Loucy (cell line): Measurements from ENCODE around the gene TMEM19.
"Not testable (repeated sequence)": the region's sequence is repeated elsewhere in the genome, so short reads cannot be mapped to it uniquely, and the experiment has no call there.

Experiments
- H2AFZ ChIP-seq: fragments of 200-600 bp; sonication (generic); 2 replicates; pipeline ENCODE4 v1.6.0; 2016; ENCODE audit warnings: antibody characterized with exemption, mild to moderate bottlenecking, low read length, moderate library complexity
- H3F3A ChIP-seq: fragments of 200-600 bp; 2 replicates; pipeline ENCODE4 v1.6.0; 2016; ENCODE audit warnings: antibody characterized with exemption, low read depth, mild to moderate bottlenecking
- H3K27me3 ChIP-seq: fragments of 200-600 bp; sonication (generic); 2 replicates; pipeline ENCODE4 v1.6.1; 2014; ENCODE audit warnings: low read length, mild to moderate bottlenecking; ENCODE audit not compliant: insufficient read depth, poor library complexity, severe bottlenecking
- H3K36me3 ChIP-seq: fragments of 200-600 bp; sonication (generic); 2 replicates; pipeline ENCODE4 v1.6.1; 2016; ENCODE audit warnings: low read length; ENCODE audit not compliant: insufficient read depth
- H3K4me1 ChIP-seq: fragments of 200-600 bp; sonication (generic); 2 replicates; pipeline ENCODE4 v1.5.1; 2014; ENCODE audit warnings: low read length, mild to moderate bottlenecking; ENCODE audit not compliant: insufficient read depth, poor library complexity, severe bottlenecking
- H3K4me2 ChIP-seq: fragments of 200-600 bp; sonication (generic); 2 replicates; pipeline ENCODE4 v1.6.0; 2014; ENCODE audit warnings: antibody characterized with exemption, low read length, low read depth, mild to moderate bottlenecking; ENCODE audit not compliant: poor library complexity, severe bottlenecking
- H3K4me3 ChIP-seq: fragments of 200-600 bp; sonication (generic); 2 replicates; pipeline ENCODE4 v1.5.1; 2014; ENCODE audit warnings: low read length, mild to moderate bottlenecking, mixed read lengths; ENCODE audit not compliant: poor library complexity, severe bottlenecking
- H3K79me2 ChIP-seq: fragments of 200-600 bp; sonication (generic); 2 replicates; pipeline ENCODE4 v1.6.1; 2014; ENCODE audit warnings: low read length; ENCODE audit not compliant: insufficient read depth
- H3K9ac ChIP-seq: fragments of 200-600 bp; sonication (generic); 2 replicates; pipeline ENCODE4 v1.6.0; 2014; ENCODE audit warnings: mild to moderate bottlenecking, low read depth, low read length, moderate library complexity; ENCODE audit not compliant: poor library complexity, severe bottlenecking
- H3K9me2 ChIP-seq: fragments of 200-600 bp; sonication (generic); replicated peaks from 2 replicates; pipeline ENCODE4 v1.6.1; 2016; ENCODE audit warnings: low read depth, low read length, mixed read lengths
- H3K9me3 ChIP-seq: fragments of 200-600 bp; sonication (generic); 2 replicates; pipeline ENCODE4 v1.6.1; 2014; ENCODE audit warnings: mild to moderate bottlenecking, antibody characterized with exemption, low read length, low read depth; ENCODE audit not compliant: insufficient read depth
- H4K20me1 ChIP-seq: fragments of 200-600 bp; sonication (generic); 2 replicates; pipeline ENCODE4 v1.6.0; 2014; ENCODE audit warnings: antibody characterized with exemption, low read length, mild to moderate bottlenecking; ENCODE audit not compliant: insufficient read depth, poor library complexity, severe bottlenecking
- CTCF ChIP-seq: fragments of 200-600 bp; sonication (generic); conservative IDR thresholded peaks from 2 replicates; pipeline ENCODE4 v1.5.1; 2014; ENCODE audit warnings: mild to moderate bottlenecking, antibody characterized with exemption, low read length
- EZH2phosphoT487 ChIP-seq: fragments of 200-600 bp; IDR thresholded peaks from 2 replicates; pipeline ENCODE4 v1.6.1; 2018; ENCODE audit warnings: antibody characterized with exemption, mild to moderate bottlenecking, moderate library complexity, borderline replicate concordance

TMEM19 gene

GRCh38 chr12:71693126-71693525, 7.2 kb downstream of the TMEM19 start:
- Histone ChIP-seq H3K4me1 (peaks cover 41% of the 10 kb centered on the region), H3K79me2 (peaks cover 13% of the 10 kb centered on the region), H3K27me3 (no peaks in the 10 kb centered on the region), H3F3A (no peaks in the 10 kb centered on the region), H3K9me2 (no peaks in the 10 kb centered on the region), H4K20me1 (no peaks in the 10 kb centered on the region), H3K36me3 (peaks cover 14% of the 10 kb centered on the region), H3K4me2 (peak overlapping the region; percentile 1), H3K9ac (no peak overlapping the region), H3K4me3 (no peak overlapping the region), H2AFZ (no peak overlapping the region), H3K9me3 (no peaks in the 10 kb centered on the region)
- TF ChIP-seq EZH2phosphoT487, result no peak
- TF ChIP-seq CTCF, result no peak

- not testable (repeated sequence) for H2AFZ ChIP-seq, H3K4me3 ChIP-seq, H3F3A ChIP-seq, H3K79me2 ChIP-seq, H3K9me3 ChIP-seq, H4K20me1 ChIP-seq, H3K9ac ChIP-seq, H3K27me3 ChIP-seq, H3K9me2 ChIP-seq
- Histone ChIP-seq H3K36me3 (peaks cover 18% of the 10 kb centered on the region), H3K4me2 (peak overlapping the region; percentile 1), H3K4me1 (peaks cover 37% of the 10 kb centered on the region)
Measured at GRCh38 chr12:71693651-71694050, 7.8 kb downstream of the TMEM19 start.

- Histone ChIP-seq H3K4me3 (no peak overlapping the region), H3K79me2 (0 out of 2 replicates have a peak, but pooled peaks cover 1% of the 10 kb centered on the region), H3K9me3 (no peaks in the 10 kb centered on the region), H3K9ac (no peak overlapping the region), H3K36me3 (peaks cover 24% of the 10 kb centered on the region), H2AFZ (no peak overlapping the region), H3K4me1 (peaks cover 31% of the 10 kb centered on the region), H3K4me2 (peak overlapping the region; percentile 28), H3K9me2 (no peaks in the 10 kb centered on the region), H4K20me1 (no peaks in the 10 kb centered on the region), H3F3A (no peaks in the 10 kb centered on the region), H3K27me3 (no peaks in the 10 kb centered on the region)
- TF ChIP-seq EZH2phosphoT487 (no peak), CTCF (no peak)
Measured at GRCh38 chr12:71694099-71694820, 8.4 kb downstream of the TMEM19 start.

- H3F3A ChIP-seq, result no peaks in the 10 kb centered on the region
- no peak overlapping the region for H3K4me3 ChIP-seq
- TF ChIP-seq EZH2phosphoT487, result no peak
- no peak for TF ChIP-seq CTCF
- no peak overlapping the region for H2AFZ ChIP-seq
- peaks cover 20% of the 10 kb centered on the region for H3K4me1 ChIP-seq
- H3K9me3 ChIP-seq, result no peaks in the 10 kb centered on the region
- no peaks in the 10 kb centered on the region for H3K9me2 ChIP-seq
- no peak overlapping the region for H3K4me2 ChIP-seq
- H3K79me2 ChIP-seq, result no peaks in the 10 kb centered on the region
- no peaks in the 10 kb centered on the region for H4K20me1 ChIP-seq
- no peaks in the 10 kb centered on the region for H3K27me3 ChIP-seq
- peaks cover 38% of the 10 kb centered on the region for H3K36me3 ChIP-seq
- no peak overlapping the region for H3K9ac ChIP-seq
Measured at GRCh38 chr12:71695782-71696181, 9.9 kb downstream of the TMEM19 start.

GRCh38 chr12:71702181-71702580, 16.3 kb downstream of the TMEM19 start:
- H3K9ac ChIP-seq, H2AFZ ChIP-seq, H3K9me2 ChIP-seq, H3K4me3 ChIP-seq, H3K4me1 ChIP-seq, H4K20me1 ChIP-seq, H3K79me2 ChIP-seq, H3F3A ChIP-seq, H3K9me3 ChIP-seq, H3K4me2 ChIP-seq, H3K27me3 ChIP-seq: not testable (repeated sequence)
- H3K36me3 ChIP-seq, result peaks cover 40% of the 10 kb centered on the region
